ENCODE data around the gene HMOX1. TPM values are rescaled to one million over a fixed set of nuclear protein-coding genes. Genes with fewer than 3 reads are reported as not detected.

HMOX1 gene
- total and polyA plus RNA-seq, 2 of the 13 experiments (the other 11 are each of a cell fraction or from before 2014, with no cell fraction given) = 53.6 to 67.4 TPM

DNA sequence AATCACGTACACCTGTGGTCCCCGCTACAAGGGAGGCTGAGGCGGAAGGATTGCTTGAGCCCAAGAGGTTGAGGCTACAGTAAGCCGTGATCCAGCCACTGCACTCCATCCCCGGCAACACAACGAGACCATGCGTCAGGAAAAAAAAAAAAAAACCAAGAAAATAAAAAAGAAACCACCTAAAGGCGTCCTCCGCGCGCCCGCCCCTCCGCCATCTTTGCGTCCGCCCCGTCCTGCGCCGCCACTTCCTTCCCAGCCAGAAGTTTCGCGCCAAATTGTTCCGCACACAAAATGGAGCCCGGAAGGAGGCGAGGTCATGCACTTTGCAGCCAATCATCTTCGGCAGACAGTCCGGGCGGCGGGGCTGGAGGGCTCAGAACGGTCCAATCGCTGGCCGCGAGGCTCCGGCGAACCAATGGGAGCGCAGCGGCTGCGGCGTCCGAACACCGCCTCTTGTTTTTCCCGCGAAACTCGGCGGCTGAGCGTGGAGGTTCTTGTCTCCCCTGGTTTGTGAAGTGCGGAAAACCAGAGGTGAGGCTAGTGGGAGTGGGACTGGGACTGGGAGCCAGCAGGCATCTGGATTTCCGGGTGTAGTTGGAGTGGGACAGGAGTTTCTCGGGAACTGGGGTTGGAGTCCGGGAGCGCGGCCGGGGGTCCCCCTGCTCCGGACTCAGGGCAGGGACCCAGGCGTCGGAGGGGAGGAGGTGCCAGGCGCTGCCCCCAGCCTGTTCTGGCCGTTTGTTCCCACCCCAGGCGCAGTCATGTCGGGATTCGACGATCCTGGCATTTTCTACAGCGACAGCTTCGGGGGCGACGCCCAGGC lies 19.0 kb downstream of the HMOX1 start, which contains the start of gene MCM5 (continued):
- TF ChIP-seq, protein P1, sequence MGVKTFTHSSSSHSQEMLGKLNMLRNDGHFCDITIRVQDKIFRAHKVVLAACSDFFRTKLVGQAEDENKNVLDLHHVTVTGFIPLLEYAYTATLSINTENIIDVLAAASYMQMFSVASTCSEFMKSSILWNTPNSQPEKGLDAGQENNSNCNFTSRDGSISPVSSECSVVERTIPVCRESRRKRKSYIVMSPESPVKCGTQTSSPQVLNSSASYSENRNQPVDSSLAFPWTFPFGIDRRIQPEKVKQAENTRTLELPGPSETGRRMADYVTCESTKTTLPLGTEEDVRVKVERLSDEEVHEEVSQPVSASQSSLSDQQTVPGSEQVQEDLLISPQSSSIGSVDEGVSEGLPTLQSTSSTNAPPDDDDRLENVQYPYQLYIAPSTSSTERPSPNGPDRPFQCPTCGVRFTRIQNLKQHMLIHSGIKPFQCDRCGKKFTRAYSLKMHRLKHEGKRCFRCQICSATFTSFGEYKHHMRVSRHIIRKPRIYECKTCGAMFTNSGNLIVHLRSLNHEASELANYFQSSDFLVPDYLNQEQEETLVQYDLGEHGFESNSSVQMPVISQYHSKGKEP (CRISPR knock-in tag; IDR thresholded peaks at IDR 0.05) = no peak
- no peak for TF ChIP-seq NCOR1 (IDR thresholded peaks at IDR 0.05; ENCODE audit: borderline replicate concordance, low read length)
- TF ChIP-seq, protein P2, sequence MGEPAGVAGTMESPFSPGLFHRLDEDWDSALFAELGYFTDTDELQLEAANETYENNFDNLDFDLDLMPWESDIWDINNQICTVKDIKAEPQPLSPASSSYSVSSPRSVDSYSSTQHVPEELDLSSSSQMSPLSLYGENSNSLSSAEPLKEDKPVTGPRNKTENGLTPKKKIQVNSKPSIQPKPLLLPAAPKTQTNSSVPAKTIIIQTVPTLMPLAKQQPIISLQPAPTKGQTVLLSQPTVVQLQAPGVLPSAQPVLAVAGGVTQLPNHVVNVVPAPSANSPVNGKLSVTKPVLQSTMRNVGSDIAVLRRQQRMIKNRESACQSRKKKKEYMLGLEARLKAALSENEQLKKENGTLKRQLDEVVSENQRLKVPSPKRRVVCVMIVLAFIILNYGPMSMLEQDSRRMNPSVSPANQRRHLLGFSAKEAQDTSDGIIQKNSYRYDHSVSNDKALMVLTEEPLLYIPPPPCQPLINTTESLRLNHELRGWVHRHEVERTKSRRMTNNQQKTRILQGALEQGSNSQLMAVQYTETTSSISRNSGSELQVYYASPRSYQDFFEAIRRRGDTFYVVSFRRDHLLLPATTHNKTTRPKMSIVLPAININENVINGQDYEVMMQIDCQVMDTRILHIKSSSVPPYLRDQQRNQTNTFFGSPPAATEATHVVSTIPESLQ (CRISPR knock-in tag; conservative IDR thresholded peaks at IDR 0.05) = no peak
- TF ChIP-seq ZBTB3 (CRISPR knock-in tag; IDR thresholded peaks at IDR 0.05; ENCODE audit: borderline replicate concordance, low read depth) = no peak
- no peak for TF ChIP-seq ZNF292 (CRISPR knock-in tag; IDR thresholded peaks at IDR 0.05; ENCODE audit: borderline replicate concordance, low read depth)
- no peak for TF ChIP-seq FOSL1 (CRISPR knock-in tag; IDR thresholded peaks at IDR 0.05; ENCODE audit: borderline replicate concordance)
- TF ChIP-seq JUNB (CRISPR knock-in tag; IDR thresholded peaks at IDR 0.05; ENCODE audit: borderline replicate concordance) = no peak
- TF ChIP-seq ZNF34 (CRISPR knock-in tag; IDR thresholded peaks at IDR 0.05; ENCODE audit: borderline replicate concordance) = no peak
- TF ChIP-seq FIP1L1 (IDR thresholded peaks at IDR 0.05; ENCODE audit: borderline replicate concordance, insufficient read depth, low read depth, low read length) = no peak
- TF ChIP-seq RFXAP (CRISPR knock-in tag; IDR thresholded peaks at IDR 0.05; ENCODE audit: borderline replicate concordance) = peak; percentile 75; the same call in 1 of the 2 replicates
- TF ChIP-seq SETDB1 (CRISPR knock-in tag; IDR thresholded peaks at IDR 0.05; ENCODE audit: borderline replicate concordance) = no peak
- peak; percentile 77; the same call in 1 of the 2 replicates for TF ChIP-seq ZNF724P (CRISPR knock-in tag; IDR thresholded peaks at IDR 0.05; ENCODE audit: borderline replicate concordance)
- no peak for TF ChIP-seq ZNF446 (CRISPR knock-in tag; IDR thresholded peaks at IDR 0.05)
- TF ChIP-seq ZNF251 (CRISPR knock-in tag; IDR thresholded peaks at IDR 0.05) = no peak
- peak; percentile 91 for TF ChIP-seq SP2 (CRISPR knock-in tag; IDR thresholded peaks at IDR 0.05)
- peak; percentile 37; the same call in 1 of the 2 replicates for TF ChIP-seq RAD21 (CRISPR knock-in tag; IDR thresholded peaks at IDR 0.05)
- no peak for TF ChIP-seq RARG (CRISPR knock-in tag; IDR thresholded peaks at IDR 0.05; ENCODE audit: low read depth)
- no peak for TF ChIP-seq MAFF (IDR thresholded peaks at IDR 0.05; ENCODE audit: low read depth, low read length)
- TF ChIP-seq, protein P3, sequence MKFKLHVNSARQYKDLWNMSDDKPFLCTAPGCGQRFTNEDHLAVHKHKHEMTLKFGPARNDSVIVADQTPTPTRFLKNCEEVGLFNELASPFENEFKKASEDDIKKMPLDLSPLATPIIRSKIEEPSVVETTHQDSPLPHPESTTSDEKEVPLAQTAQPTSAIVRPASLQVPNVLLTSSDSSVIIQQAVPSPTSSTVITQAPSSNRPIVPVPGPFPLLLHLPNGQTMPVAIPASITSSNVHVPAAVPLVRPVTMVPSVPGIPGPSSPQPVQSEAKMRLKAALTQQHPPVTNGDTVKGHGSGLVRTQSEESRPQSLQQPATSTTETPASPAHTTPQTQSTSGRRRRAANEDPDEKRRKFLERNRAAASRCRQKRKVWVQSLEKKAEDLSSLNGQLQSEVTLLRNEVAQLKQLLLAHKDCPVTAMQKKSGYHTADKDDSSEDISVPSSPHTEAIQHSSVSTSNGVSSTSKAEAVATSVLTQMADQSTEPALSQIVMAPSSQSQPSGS (CRISPR knock-in tag; IDR thresholded peaks at IDR 0.05) = no peak; the same call in 1 of the 2 replicates
- no peak for TF ChIP-seq STAT5B (CRISPR knock-in tag; IDR thresholded peaks at IDR 0.05)
- no peak for TF ChIP-seq ZNF230 (CRISPR knock-in tag; IDR thresholded peaks at IDR 0.05)
- no peak for TF ChIP-seq ZNF720 (CRISPR knock-in tag; IDR thresholded peaks at IDR 0.05)
- no peak for TF ChIP-seq ZNF839 (CRISPR knock-in tag; IDR thresholded peaks at IDR 0.05; ENCODE audit: borderline replicate concordance)
- TF ChIP-seq GATAD1 (CRISPR knock-in tag; IDR thresholded peaks at IDR 0.05) = peak; percentile 86
- TF ChIP-seq RBAK (CRISPR knock-in tag; IDR thresholded peaks at IDR 0.05) = no peak
- TF ChIP-seq ZFP41 (CRISPR knock-in tag; IDR thresholded peaks at IDR 0.05; ENCODE audit: borderline replicate concordance) = no peak
- TF ChIP-seq ZNF7 (CRISPR knock-in tag; IDR thresholded peaks at IDR 0.05) = no peak
